OCI-LY1 (cell line): Measurements from ENCODE around the gene DIDO1.

ENCODE experiments used
- CTCF ChIP-seq: fragments of 200-600 bp; sonication (generic), shearing (Covaris generic); IDR thresholded peaks from 2 replicates; pipeline ENCODE4 v1.5.1; 2017; ENCODE audit warnings: mild to moderate bottlenecking, antibody characterized with exemption, low read length, moderate library complexity, mixed read lengths
- EZH2 ChIP-seq: fragments of 200-600 bp; sonication (generic), shearing (Covaris generic); IDR thresholded peaks from 2 replicates; pipeline ENCODE4 v1.8.0; 2017; ENCODE audit warnings: borderline replicate concordance, mixed run types, mild to moderate bottlenecking, antibody characterized with exemption, low read length, moderate library complexity, mixed read lengths

GRCh38 chr20:62840244-62841197 is 85.8 kb downstream of the DIDO1 start:
- TF ChIP-seq CTCF (no peak), EZH2 (no peak)
